HepG2 (cell line): Measurements from ENCODE around the gene ORMDL2. TPM values are rescaled to one million over a fixed set of nuclear protein-coding genes. Genes with fewer than 3 reads are reported as not detected.

Experiments
- ATAC-seq: fragments of 200-7000 bp; cut with Tn5 transposase; 3 replicates; pipeline ENCODE4 v1.9.1; 2020; ENCODE audit warnings: mild to moderate bottlenecking, moderate library complexity
- BruUV-seq: library from RNA; stranded (reverse); fragments of 400-500 nt; replicated peaks from 2 replicates; lab custom pipeline; 2021; lab: Mats Ljungman, UMichigan
- CTCF ChIA-PET: fragments of 300-600 bp; formaldehyde crosslinking; extraction: SDS; loops from one replicate; lab custom pipeline; 2021; ENCODE audit warnings: low total read pairs, inconsistent platforms, low intra/inter-chr PET ratio; lab: Yijun Ruan, JAX
- POLR2A ChIA-PET: fragments of 350-600 bp; sonication (Branson Sonifier 250); formaldehyde crosslinking; loops from one replicate; lab custom pipeline; 2020; ENCODE audit warnings: antibody characterized with exemption, inconsistent platforms; lab: Yijun Ruan, JAX
- DNase-seq: peaks from one replicate; pipeline ENCODE4 v3.0.0-alpha.2; 2015; ENCODE audit warnings: low spot score
- FAIRE-seq: peaks from 3 replicates; lab custom pipeline; 2011; peaks lifted over from hg19 to GRCh38; lab: Jason Lieb, UNC
- H2AFZ ChIP-seq: one replicate; pipeline ENCODE4 v1.6.1; 2011; ENCODE audit warnings: low read length, inconsistent platforms
- H3K27ac ChIP-seq: fragments of 300-600 bp; 3 replicates; pipeline ENCODE4 v1.8.0; 2011; ENCODE audit warnings: mixed run types, mild to moderate bottlenecking, mixed read lengths, low read length, inconsistent platforms; ENCODE audit not compliant: insufficient read depth; ENCODE audit errors: extremely low read length
- H3K27me3 ChIP-seq, 2 experiments: fragments of 200-600 bp in 1 of 2; 2 replicates in 1 of 2; 3 replicates in 1 of 2; pipeline versions ENCODE4 v1.6.0 to v1.8.0; 2011; ENCODE audit warnings: low read length in 2 of 2, mild to moderate bottlenecking in 2 of 2, moderate library complexity in 2 of 2, inconsistent platforms in 1 of 2; ENCODE audit not compliant: insufficient read depth in 2 of 2, control insufficient read depth in 1 of 2
- H3K36me3 ChIP-seq, 2 experiments: fragments of 200-600 bp in 1 of 2; replicated peaks in 1 of 2; 2 replicates in 1 of 2; 3 replicates in 1 of 2; pipeline versions ENCODE4 v1.5.1 to v1.8.0; 2011; ENCODE audit warnings: low read length in 2 of 2, inconsistent platforms in 1 of 2; ENCODE audit not compliant: insufficient read depth in 2 of 2, control insufficient read depth in 1 of 2
- H3K4me1 ChIP-seq: 2 replicates; pipeline ENCODE4 v1.5.1; 2012; ENCODE audit warnings: low read length, inconsistent platforms; ENCODE audit not compliant: insufficient read depth
- H3K4me2 ChIP-seq: 2 replicates; pipeline ENCODE4 v1.6.0; 2011; ENCODE audit warnings: low read depth, low read length, inconsistent platforms
- H3K4me3 ChIP-seq, 3 experiments: fragments of 200-600 bp in 1 of 3; sonication (generic), shearing (Covaris generic) in 1 of 3; replicated peaks in 1 of 3; 2 replicates each; pipeline ENCODE4 v1.5.1; 2011 to 2016; ENCODE audit warnings: low read length in 3 of 3, inconsistent platforms in 2 of 3, low read depth in 2 of 3, mild to moderate bottlenecking in 2 of 3, control low read depth in 1 of 3, mixed read lengths in 1 of 3; ENCODE audit not compliant: insufficient read depth in 1 of 3
- H3K79me2 ChIP-seq: one replicate; pipeline ENCODE4 v1.6.1; 2011; ENCODE audit warnings: low read length, inconsistent platforms; ENCODE audit not compliant: insufficient read depth
- H3K9ac ChIP-seq: 2 replicates; pipeline ENCODE4 v1.6.0; 2011; ENCODE audit warnings: mild to moderate bottlenecking, low read depth, low read length, inconsistent platforms; ENCODE audit not compliant: insufficient read depth
- H3K9me3 ChIP-seq: 2 replicates; pipeline ENCODE4 v1.5.1; 2012; ENCODE audit warnings: mild to moderate bottlenecking, low read length
- H4K20me1 ChIP-seq: 2 replicates; pipeline ENCODE4 v1.6.0; 2011; ENCODE audit warnings: inconsistent platforms, mild to moderate bottlenecking, low read length, moderate library complexity; ENCODE audit not compliant: insufficient read depth
- ADNP ChIP-seq: sonication (generic); formaldehyde crosslinking; IDR thresholded peaks from 2 replicates; pipeline ENCODE4 v1.4.0; 2020; ENCODE audit warnings: missing genetic modification reagents
- BRCA1 ChIP-seq: sonication (generic); formaldehyde crosslinking; IDR thresholded peaks from 2 replicates; pipeline ENCODE4 v1.4.0; 2020; ENCODE audit warnings: missing genetic modification reagents
- EED ChIP-seq: sonication (generic); formaldehyde crosslinking; IDR thresholded peaks from 2 replicates; pipeline ENCODE4 v1.5.0; 2020; ENCODE audit warnings: mild to moderate bottlenecking, missing genetic modification reagents
- GABPA ChIP-seq, 2 experiments: IDR thresholded peaks; 2 replicates each; pipeline ENCODE4 v1.6.1; 2011 to 2016; ENCODE audit warnings: low read depth in 2 of 2, low read length in 1 of 2, missing biosample characterization in 1 of 2, missing genetic modification characterization in 1 of 2
- GLI4 ChIP-seq: sonication (generic); formaldehyde crosslinking; IDR thresholded peaks from 2 replicates; pipeline ENCODE4 v1.5.1; 2020; ENCODE audit warnings: missing genetic modification reagents, mild to moderate bottlenecking, moderate library complexity, borderline replicate concordance
- KDM4B ChIP-seq: sonication (generic); formaldehyde crosslinking; IDR thresholded peaks from 2 replicates; pipeline ENCODE4 v1.4.0; 2020; ENCODE audit warnings: missing genetic modification reagents
- MAFK ChIP-seq, 2 experiments: IDR thresholded peaks in 1 of 2; conservative IDR thresholded peaks in 1 of 2; 2 replicates each; pipeline ENCODE4 v1.6.1; 2011; ENCODE audit warnings: improper control_type of control experiment in 2 of 2, low read length in 2 of 2
- MBD4 ChIP-seq: IDR thresholded peaks from 2 replicates; pipeline ENCODE4 v1.6.1; 2012; ENCODE audit warnings: low read length, inconsistent platforms, borderline replicate concordance
- MTA1 ChIP-seq: sonication (generic); formaldehyde crosslinking; IDR thresholded peaks from 2 replicates; pipeline ENCODE4 v1.4.0; 2020; ENCODE audit warnings: missing genetic modification reagents, mild to moderate bottlenecking, borderline replicate concordance
- PRPF4 ChIP-seq: fragments of 200-400 bp; formaldehyde crosslinking; IDR thresholded peaks from 2 replicates; pipeline ENCODE4 v1.6.1; 2016; ENCODE audit warnings: low read length, low read depth; ENCODE audit not compliant: poor library complexity, severe bottlenecking
- SAFB2 ChIP-seq: sonication (generic); formaldehyde crosslinking; IDR thresholded peaks from 2 replicates; pipeline ENCODE4 v1.5.1; 2020; ENCODE audit warnings: missing genetic modification reagents, low read depth, mild to moderate bottlenecking, borderline replicate concordance
- SNRNP70 ChIP-seq: fragments of 200-400 bp; formaldehyde crosslinking; IDR thresholded peaks from 2 replicates; pipeline ENCODE4 v1.6.1; 2017; ENCODE audit warnings: mild to moderate bottlenecking, low read depth, low read length, moderate library complexity
- ZNF343 ChIP-seq: sonication (generic); formaldehyde crosslinking; IDR thresholded peaks from 2 replicates; pipeline ENCODE4 v1.4.0; 2020; ENCODE audit warnings: mild to moderate bottlenecking, missing genetic modification reagents
- WGBS: methylation state at CpG from one replicate; pipeline ENCODE4 v1.1.6; 2017; ENCODE audit warnings: low lambda C conversion rate; 5-methylcytosine and 5-hydroxymethylcytosine counted together
- in situ Hi-C: cut with HindIII; loops from 2 replicates; pipeline ENCODE4 v1.10.0; 2017; ENCODE audit warnings: low pct_unique_long_range_greater_than_20kb; ENCODE audit not compliant: extremely low pct_ligation_motif_present
- intact Hi-C: fragments of 100-400 bp; cut with micrococcal nuclease; formaldehyde crosslinking; loops from one replicate; pipeline ENCODE4 v1.10.0; 2022; ENCODE audit not compliant: unreplicated experiment
- polyA plus RNA-seq, 8 experiments: library from polyadenylated mRNA; depleted of rRNA in 3 of 8; stranded (reverse) in 7 of 8; unstranded in 1 of 8; fragments of >200 nt; fragmentation: Illumina TruSeq in 4 of 8; extraction: Trizol in 4 of 8; gene quantifications; 2 replicates each; pipeline versions ENCODE4 v1.2.1 to v1.2.3, GENCODE V29; 2011 to 2016; ENCODE audit warnings: low read depth in 4 of 8, missing spikeins in 1 of 8, mixed read lengths in 1 of 8; ENCODE audit not compliant: insufficient read depth in 1 of 8
- total RNA-seq, 5 experiments: library from RNA; depleted of rRNA; stranded (reverse); fragments of >200 nt; fragmentation: Illumina TruSeq; extraction: Trizol; gene quantifications; 2 replicates each; pipeline ENCODE4 v1.2.3, GENCODE V29; 2016; ENCODE audit warnings: low read depth in 1 of 5
- TF ChIP-seq, protein P1 (sequence below): sonication (generic); formaldehyde crosslinking; IDR thresholded peaks from 2 replicates; pipeline ENCODE4 v1.4.0; 2020; ENCODE audit warnings: mild to moderate bottlenecking, low read depth, missing genetic modification reagents
- TF ChIP-seq, protein P2 (sequence below): sonication (generic); formaldehyde crosslinking; IDR thresholded peaks from 2 replicates; pipeline ENCODE4 v1.4.0; 2020; ENCODE audit warnings: mild to moderate bottlenecking, missing genetic modification reagents
- TF ChIP-seq, protein P3 (sequence below): IDR thresholded peaks from 2 replicates; pipeline ENCODE4 v1.6.1; 2016; ENCODE audit warnings: mild to moderate bottlenecking

The ORMDL2 gene
- total and polyA plus RNA-seq, 2 of the 13 experiments (the other 11 are each of a cell fraction or from before 2014, with no cell fraction given): 24.0 to 28.6 TPM

DNA sequence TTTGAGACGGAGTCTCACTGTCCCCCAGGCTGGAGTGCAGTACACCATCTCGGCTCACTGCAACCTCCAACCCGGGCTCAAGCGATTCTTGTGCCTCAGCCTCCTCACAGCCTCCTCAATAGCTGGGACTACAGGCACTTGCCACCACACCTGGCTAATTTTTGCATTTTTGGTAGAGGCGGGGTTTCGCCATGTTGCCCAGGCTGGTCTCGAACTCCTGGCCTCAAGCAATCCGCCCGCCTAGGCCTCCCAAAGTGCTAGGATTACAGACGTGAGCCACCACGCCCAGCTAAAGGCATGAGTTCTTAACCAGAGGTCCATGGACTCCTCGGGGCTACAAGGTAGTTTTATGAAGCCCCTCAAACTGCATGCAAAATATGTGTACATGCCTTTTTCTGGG, 2.4 kb upstream of the ORMDL2 start:
- intact Hi-C loops: no loop called here
- POLR2A ChIA-PET: interaction anchor here (0.7 to 3.6 kb wide), 2 partner anchors 14 to 112 kb away, joined by 3 to 28 read pairs; partner anchors contain the start of genes DNAJC14 and PYM1

More for the DNA sequence above, 2.4 kb upstream of the ORMDL2 start:
- Histone ChIP-seq H3K4me1 (peaks cover 58% of the 10 kb centered on the region), H3K79me2 (peaks cover 82% of the 10 kb centered on the region), H3K9ac (peak overlapping the region; percentile 44), H3K4me2 (peak overlapping the region; percentile 74), H2AFZ (no peak overlapping the region), H3K9me3 (no peaks in the 10 kb centered on the region), H3K27me3 (no peaks in the 10 kb centered on the region; a peak in 1 of 5 replicates), H3K4me3 (peak overlapping the region in 2 of 3 experiments; percentile 79 to 82; a peak in 3 of 6 replicates), H3K36me3 (peaks cover 5 to 27% of the 10 kb centered on the region in 2 experiments; a peak in 4 of 5 replicates), H3K27ac (no peak overlapping the region), H4K20me1 (peaks cover 17% of the 10 kb centered on the region)
- BruUV-seq: no TSS peak
- no peak for DNase-seq
- in situ Hi-C loops: no loop called here
- CTCF ChIA-PET: no interaction called here
- no peak for ATAC-seq
- FAIRE-seq: no peak
- no peak for TF ChIP-seq MAFK (conservative IDR thresholded peaks at IDR 0.05 in 1 of 2, IDR thresholded peaks at IDR 0.05 in 1 of 2; ENCODE audit: low read length in 2 of 2)
- no peak for TF ChIP-seq PRPF4
- TF ChIP-seq, protein P1, sequence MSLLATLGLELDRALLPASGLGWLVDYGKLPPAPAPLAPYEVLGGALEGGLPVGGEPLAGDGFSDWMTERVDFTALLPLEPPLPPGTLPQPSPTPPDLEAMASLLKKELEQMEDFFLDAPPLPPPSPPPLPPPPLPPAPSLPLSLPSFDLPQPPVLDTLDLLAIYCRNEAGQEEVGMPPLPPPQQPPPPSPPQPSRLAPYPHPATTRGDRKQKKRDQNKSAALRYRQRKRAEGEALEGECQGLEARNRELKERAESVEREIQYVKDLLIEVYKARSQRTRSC (CRISPR knock-in tag): no peak
- no peak for TF ChIP-seq ZNF343 (CRISPR knock-in tag)
- TF ChIP-seq, protein P2, sequence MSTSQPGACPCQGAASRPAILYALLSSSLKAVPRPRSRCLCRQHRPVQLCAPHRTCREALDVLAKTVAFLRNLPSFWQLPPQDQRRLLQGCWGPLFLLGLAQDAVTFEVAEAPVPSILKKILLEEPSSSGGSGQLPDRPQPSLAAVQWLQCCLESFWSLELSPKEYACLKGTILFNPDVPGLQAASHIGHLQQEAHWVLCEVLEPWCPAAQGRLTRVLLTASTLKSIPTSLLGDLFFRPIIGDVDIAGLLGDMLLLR (CRISPR knock-in tag): no peak
- TF ChIP-seq MTA1 (CRISPR knock-in tag): no peak
- TF ChIP-seq ADNP (CRISPR knock-in tag): no peak
- no peak for TF ChIP-seq EED (CRISPR knock-in tag)
- TF ChIP-seq SAFB2: no peak
- TF ChIP-seq GLI4 (CRISPR knock-in tag): no peak
- no peak for TF ChIP-seq GABPA (IDR thresholded peaks at IDR 0.05; ENCODE audit: low read depth, low read length)
- TF ChIP-seq GABPA (CRISPR knock-in tag; IDR thresholded peaks at IDR 0.05; ENCODE audit: low read depth): no peak
- TF ChIP-seq, protein P3, sequence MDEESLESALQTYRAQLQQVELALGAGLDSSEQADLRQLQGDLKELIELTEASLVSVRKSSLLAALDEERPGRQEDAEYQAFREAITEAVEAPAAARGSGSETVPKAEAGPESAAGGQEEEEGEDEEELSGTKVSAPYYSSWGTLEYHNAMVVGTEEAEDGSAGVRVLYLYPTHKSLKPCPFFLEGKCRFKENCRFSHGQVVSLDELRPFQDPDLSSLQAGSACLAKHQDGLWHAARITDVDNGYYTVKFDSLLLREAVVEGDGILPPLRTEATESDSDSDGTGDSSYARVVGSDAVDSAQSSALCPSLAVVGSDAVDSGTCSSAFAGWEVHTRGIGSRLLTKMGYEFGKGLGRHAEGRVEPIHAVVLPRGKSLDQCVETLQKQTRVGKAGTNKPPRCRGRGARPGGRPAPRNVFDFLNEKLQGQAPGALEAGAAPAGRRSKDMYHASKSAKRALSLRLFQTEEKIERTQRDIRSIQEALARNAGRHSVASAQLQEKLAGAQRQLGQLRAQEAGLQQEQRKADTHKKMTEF (CRISPR knock-in tag): no peak
- no peak for TF ChIP-seq SNRNP70
- no peak for TF ChIP-seq KDM4B (CRISPR knock-in tag)
- TF ChIP-seq BRCA1 (CRISPR knock-in tag): no peak
- TF ChIP-seq MBD4: no peak
- 90% methylated on average over 11 of the region's 12 CpGs for WGBS
